Measurements from ENCODE around the gene CACNB1.
A peak's percentile ranks its signal among the peaks of the same experiment; 100 is the strongest.

The CACNB1 gene

DNA sequence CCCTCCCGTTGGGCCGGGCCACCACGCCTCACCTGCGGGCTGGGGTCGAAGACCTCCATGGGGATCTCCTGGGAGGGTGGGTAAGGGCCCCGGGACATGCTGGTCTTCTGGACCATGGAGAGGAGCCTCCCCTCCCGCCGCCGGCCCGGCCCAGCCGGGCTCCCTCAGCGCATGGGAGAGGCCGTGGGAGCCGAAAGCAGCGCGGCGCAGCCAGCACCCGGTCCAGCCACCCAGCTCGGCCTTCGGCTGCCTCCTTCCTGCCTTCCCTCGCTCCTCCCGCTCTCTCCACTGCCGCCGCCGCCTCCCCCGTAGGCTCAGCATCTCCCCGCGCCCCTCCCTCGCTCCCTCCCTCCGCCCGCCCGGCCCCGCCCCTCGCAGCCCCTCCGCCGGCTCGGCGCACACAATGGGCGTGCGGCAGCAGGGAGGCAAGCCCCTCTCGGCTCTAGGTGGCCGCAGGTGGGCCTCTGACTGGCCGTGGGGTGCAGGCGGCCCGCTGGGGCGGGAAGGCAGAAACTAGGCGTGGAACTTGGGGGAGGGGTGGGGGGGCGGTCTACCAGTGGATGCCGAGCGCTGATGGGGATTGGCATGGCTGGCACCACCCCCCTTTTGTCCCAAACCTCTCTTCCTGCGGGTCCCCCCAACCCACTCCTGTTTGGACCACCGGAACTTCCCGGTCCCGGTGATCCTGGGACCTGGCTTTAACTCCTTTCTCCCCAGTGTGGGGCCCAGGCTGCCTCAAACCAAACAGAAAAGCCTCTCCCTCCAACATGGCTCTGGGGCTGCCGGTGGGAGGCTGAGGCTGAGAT is at the start of gene CACNB1:
CACNB1 (minus strand) TSS at position 290 of the 806 bp plus-strand sequence; CDS start at position 116, 174 bp downstream.
- peak; percentile 69 for DNase-seq (ENCODE audit: low read depth)

GRCh38 chr17:39246274-39246673 is 48.8 kb upstream of the CACNB1 start:
- no peak for DNase-seq (ENCODE audit: low read depth)

GRCh38 chr17:39244600-39245570 is 47.4 kb upstream of the CACNB1 start:
- DNase-seq (ENCODE audit: low read depth) = peak; percentile 76

DNA sequence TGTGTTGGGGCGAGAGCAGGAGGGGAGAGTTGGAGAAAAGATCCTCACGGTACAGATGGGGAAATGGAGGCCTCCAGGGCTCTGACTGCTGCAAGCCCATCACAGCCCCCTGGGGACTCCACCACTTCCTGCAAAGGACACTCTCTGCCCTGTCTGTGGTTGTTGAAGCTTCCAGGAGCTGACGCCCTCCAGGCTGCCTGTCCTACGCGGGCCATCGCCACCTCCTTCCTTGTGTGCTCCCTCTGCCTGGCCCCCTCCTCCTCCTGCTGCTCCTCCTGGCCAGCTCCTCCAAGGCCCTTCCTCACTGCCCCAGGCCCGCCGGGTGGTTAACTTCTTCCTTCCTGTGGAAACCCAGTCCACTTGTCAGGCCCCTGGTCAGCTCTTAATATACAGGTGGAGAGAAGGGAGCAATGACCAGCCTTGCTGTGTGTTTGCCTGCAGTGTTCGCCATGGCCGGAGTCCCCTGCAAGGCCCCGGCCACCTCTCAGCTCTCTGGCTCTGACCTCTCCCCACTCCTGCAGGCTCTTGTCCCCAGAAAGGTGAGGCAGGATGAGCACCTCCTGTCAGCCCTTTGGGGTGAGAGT is 46.6 kb upstream of the CACNB1 start:
- DNase-seq (ENCODE audit: low read depth) = no peak

DNA sequence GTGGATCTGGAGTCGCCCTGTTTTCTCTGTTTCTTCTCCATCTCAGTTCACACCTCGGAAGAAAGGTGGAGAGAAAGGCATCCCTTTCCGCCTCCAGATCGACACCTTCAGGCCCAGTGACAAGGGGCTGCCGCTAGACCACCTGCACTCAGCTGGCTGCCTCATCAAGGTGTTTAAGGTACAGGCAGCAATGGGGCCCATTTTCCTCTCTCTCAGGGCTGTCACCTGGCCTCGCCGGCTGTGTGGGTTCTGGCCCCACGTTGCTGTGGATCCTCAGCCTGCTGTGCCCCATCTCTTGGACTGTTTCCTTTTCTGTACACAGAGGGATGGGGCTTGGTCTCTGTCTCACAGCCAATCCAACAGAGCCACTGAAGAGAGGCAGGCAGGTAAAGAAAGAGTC is 45.7 kb upstream of the CACNB1 start:
- DNase-seq (ENCODE audit: low read depth) = no peak

DNA sequence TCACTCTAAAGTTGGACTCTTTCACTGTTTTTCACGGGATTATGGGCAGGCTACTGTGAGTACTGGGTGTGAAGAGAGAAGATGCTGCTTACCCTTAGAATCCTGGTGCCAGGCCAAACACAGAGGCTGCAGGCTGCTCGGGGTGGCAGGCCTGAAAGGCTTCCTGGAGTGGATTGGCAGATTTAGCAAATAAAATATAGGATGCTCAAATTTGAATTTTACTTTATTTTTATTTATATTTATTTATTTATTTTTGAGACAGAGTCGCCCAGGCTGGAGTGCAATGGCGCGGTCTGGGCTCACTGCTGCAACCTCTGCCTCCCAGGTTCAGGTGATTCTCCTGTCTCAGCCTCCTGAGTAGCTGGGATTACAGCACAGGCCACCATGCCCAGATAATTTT is 43.2 kb upstream of the CACNB1 start:
- no peak for DNase-seq (ENCODE audit: low read depth)

DNA sequence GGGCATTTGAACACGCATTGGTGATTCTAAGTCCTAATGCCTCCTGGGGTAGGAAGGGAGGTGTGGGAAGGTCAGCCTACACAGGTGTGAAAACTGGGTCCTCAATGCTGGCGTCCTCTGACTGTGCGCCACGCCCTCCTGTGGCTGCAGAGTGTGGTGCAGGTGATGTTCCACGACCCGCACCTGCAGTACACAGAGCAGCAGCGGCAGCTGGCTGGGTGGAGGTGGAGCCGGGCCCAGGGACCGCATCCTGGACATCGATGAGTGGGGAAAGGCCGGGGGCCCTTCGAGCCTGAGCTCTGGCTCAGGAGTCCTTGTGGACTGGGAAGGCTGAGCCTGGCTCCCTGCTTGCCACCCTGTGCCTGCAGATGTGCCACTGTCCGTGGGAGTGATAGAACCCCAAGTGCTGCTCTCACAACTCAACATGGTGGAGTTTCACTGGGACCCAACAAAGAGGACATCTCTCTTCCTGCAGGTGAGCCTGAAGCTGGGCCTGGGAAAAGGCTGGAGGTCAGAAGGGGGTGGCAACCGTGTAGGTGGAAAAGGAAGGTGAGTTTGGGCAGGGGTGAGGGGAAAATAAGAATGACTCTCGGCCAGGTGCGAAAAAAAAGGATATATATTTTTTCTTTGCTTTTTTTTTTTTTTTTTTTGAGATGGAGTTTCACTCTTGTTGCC is 42.3 kb upstream of the CACNB1 start:
- DNase-seq (ENCODE audit: low read depth) = peak; percentile 72

- DNase-seq (ENCODE audit: low read depth) = peak; percentile 47
Measured at GRCh38 chr17:39238311-39238972, 41.0 kb upstream of the CACNB1 start.

DNA sequence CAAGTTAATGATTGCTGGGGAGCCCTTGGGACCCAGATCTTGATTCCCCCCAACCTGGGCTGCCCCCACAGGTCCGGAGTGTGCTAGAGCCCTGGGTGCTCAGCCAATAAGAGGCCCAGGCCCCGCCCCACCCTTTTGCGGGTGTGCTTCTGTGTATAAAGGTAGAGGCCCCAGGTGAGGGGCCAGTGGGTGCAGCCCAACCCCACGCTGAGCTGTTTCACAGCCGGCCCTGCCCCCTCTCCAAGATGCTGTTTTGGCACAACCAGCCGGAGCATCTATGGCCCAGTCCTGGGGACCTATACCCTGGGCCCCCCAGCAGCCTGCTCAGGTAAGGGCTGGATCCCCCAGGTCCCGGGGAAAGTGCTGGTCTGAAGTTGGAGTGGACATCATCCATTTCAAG is 40.1 kb upstream of the CACNB1 start:
- no peak for DNase-seq (ENCODE audit: low read depth)

- no peak for DNase-seq (ENCODE audit: low read depth)
Measured at GRCh38 chr17:39236981-39237441, 39.5 kb upstream of the CACNB1 start.

GRCh38 chr17:39236450-39236927 is 39.0 kb upstream of the CACNB1 start:
- DNase-seq (ENCODE audit: low read depth) = no peak

DNA sequence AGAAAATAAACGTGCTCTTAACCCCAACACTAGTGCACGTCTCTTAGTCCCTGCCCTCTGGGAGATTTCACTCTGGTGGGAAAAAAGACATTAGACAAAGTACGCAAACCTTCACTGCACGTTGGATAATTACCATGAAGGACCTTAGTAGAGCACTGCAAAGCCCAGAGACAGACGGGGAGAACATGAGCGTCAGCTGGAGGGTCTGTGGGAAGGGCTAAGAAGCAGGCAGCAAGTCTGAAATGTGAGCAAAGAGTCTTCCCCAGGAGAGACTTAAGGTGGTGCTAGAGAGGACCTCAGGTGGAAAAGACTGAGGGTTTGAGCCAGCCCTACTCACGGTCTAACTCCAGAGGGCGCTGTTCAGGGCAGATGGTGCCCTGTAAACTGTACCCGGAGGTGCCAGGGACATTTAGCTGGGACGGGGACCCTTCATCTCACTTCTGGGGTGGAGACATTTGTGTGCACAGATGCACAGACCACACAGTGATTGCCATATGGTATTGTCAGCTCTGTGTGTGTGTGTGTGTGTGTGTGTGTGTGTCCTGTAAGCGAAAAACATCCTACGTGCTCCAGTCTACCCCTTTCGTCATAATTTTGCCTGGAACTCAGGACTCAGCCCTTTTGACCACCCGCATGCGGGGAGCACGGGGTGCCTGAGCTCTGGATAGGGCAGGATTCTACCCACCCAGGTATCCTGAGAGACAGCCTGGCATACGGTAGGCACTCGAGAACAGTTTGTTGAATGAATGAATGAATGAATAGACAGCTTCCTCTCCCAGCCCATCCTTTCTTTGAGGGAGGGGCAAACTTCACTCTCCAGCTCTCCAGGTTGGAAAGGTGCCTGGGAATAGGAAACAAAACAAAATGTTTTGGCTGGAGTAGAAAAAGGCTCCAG is 38.3 kb upstream of the CACNB1 start:
- DNase-seq (ENCODE audit: low read depth) = peak; percentile 45

GRCh38 chr17:39231591-39232551 is 34.4 kb upstream of the CACNB1 start:
- peak; percentile 48 for DNase-seq (ENCODE audit: low read depth)

DNA sequence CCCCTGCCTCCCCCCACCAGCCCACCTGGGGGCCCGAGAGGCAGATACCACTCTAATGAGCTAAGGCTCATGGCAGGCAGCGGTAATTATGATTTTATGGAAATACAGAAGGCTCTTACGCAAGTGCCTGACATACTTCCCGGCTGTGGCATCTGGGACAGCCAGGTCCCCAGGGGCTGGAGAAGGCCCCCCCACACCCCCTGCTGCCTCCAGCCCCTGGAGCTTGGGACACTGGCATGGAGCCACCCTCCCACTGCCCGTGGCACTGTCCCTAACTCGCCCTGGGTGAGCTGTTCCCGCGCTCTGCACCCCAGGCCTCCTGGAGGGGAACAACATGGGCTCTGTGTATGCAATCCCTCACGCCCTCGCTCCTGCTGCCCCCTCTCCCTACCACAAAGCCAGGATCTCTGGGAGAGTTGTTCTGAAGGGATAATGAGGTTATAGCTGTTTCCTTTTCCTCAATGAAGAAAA is 33.7 kb upstream of the CACNB1 start:
- DNase-seq (ENCODE audit: low read depth) = no peak

GRCh38 chr17:39230361-39230760 is 32.9 kb upstream of the CACNB1 start:
- DNase-seq (ENCODE audit: low read depth) = no peak

DNA sequence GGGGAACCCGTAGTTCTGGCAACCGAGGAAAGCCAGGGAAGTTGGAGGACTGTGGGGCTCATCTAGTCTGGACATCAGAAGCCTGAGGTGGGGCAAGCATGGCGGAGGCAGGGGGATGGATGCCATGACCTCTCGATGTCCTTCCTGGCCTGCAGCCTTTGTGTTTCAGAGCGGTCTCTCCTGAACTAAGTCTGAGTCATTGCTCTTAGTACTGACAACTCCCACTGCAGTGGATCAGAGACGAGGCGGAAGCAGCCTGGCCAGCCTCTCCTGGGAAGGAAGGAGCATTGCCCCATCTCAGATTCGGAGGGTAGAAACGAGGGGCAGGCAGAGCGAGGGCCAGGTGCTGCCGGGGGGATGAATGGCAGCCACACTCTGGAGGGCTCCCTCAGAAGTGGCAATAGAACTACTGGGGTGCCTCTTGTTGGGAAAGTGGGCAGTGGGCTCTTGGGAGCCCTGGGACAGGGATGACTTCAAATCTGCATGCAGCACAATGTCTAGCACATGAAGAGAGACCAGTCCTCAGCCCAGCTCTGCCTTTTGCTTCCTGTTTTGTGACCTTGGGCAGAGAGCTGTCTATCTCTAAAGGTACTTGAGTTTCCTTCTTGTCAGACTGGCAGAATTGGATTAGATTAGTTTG is 31.9 kb upstream of the CACNB1 start:
- DNase-seq (ENCODE audit: low read depth) = no peak

- DNase-seq (ENCODE audit: low read depth) = no peak
Measured at GRCh38 chr17:39227364-39227919, 30.0 kb upstream of the CACNB1 start.

Data from activated T-cell treated with anti-CD3 and anti-CD28 coated beads for 48 hours (primary cell).